Putamen (tissue), 1 donor: ENCODE results near the gene ITSN1.

Experiments used
- DNase-seq: peaks from one replicate; pipeline ENCODE4 v3.0.0-alpha.2; 2016; ENCODE audit warnings: low spot score

ITSN1 gene

DNA sequence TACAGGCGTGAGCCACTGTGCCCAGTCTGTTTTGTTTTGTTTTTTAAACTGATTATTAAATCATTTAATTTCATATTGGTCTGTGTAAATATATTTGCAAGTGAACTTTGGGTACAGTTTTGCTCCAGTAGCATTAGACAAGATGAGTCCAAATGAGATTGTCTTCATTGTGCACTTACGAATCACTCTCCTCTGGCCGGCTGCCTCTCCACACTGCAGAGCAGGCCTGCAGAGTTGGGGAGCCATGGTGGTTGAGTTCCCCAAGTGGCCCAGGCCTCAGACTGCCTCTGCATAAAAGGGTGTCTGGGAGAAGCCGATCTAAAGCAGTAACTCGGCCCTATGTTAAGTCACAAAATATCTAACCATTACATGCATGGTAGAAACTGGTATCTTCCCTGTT, 198.5 kb downstream of the ITSN1 start:
- no peak for DNase-seq

DNA sequence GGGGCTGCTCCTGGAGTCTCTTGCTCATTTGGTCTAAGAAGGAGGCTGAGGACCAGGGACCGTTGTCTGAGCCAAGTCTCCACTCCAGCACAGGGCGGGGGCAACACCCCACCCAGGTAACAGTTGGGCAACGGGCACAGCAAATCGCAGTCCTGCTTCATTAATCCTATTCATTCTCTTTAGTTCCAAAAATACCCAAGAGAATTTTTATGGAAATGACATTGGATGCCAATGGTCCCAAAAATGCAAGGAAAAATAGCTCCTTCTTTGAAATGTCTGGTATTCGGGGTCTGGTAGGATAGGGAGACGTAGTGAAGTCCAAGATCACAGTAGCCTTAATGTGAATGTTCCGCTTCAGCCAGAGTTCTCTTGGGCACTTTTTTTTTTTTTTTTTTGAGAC, 199.3 kb downstream of the ITSN1 start:
- no peak for DNase-seq

DNA sequence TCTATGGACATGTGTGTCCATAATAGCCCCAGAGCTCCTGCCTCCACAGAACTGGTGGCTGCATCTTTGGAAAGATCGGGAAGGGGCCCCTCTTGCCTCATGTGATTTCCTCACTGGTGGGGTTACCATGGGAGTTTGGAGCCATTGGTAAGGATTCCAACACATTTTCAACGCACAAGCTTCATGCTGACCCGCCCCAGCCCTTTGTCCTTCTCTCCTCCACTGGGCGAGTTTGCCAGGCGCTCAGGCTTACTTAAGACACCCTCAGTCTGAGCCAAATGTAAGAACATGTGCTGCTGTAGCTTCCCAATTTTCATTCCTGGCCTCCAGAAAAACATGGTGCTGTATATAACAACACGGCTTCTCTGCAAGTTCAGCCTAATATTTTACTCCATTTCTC, 200.9 kb downstream of the ITSN1 start:
- DNase-seq = no peak

DNA sequence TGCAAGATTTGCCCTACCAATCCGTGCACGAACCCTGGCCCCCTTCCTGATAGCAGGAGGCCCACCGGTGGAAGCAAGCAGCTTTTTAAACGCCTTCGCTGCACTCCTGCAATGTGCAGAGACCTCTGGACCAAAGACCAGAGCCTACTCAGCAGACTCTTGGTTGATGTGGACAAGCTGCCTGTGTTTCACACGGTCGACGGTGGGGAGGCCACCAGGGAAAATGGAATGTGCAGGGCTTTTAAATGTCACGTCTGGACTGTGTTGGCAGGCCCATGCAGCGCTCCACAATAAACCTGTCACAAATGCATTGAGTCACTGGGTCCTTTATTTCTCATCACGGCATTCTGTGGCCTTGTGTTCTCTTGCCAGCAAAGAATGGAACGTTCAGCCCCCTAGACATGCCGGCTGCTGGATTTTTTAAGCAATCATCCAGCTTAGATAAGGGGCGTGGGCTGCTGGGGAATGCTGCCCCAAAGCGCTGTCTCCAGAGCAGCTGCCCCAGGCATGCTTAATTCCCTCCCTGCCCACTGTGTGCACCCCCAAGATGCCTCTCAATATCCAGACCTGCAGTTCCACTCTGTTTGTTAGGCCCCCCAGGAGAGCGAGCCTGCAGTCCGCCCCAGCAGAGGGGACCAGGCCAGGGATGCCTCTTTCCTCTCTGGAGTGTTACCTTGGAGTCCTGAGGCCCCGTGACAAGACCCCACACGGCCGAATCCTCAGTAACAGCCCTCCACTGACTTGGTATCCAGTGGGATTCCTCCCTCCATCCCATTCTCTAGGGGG, 202.0 kb downstream of the ITSN1 start:
- DNase-seq = no peak

DNA sequence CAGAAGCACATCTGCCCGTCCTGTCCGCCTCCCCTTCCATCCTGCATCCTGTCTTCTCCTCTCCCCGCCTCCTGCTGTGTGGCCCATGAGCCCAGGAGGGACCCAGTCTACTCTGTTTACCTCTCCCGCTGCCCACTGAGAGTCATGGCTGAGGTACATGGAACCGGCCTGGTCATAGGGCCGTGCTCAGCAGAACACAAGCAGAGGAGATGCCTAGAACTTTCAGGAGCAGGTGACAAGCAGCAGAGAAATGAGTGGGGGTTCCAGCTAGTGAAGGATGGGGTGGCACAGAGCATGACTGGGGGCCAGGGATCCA, 202.5 kb downstream of the ITSN1 start:
- no peak for DNase-seq

DNA sequence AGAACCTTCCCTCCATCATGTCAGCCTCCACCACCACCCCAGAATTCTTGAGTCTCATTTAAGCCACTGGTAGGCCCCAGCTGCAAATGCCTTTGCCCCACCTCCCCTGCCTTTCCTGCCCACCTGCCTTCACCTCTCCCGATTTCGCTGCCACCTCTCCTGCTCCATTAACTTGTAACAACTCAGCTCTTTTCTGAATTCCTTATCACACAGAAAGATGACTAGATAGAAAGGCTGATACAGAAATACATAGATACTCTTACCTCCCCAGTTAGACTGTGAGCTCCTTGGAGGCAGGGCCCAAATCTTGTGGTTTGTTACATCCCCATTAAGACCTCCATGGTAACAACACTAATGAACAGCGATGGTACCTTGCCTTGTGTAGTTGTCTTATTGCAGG, 203.8 kb downstream of the ITSN1 start:
- DNase-seq = no peak

DNA sequence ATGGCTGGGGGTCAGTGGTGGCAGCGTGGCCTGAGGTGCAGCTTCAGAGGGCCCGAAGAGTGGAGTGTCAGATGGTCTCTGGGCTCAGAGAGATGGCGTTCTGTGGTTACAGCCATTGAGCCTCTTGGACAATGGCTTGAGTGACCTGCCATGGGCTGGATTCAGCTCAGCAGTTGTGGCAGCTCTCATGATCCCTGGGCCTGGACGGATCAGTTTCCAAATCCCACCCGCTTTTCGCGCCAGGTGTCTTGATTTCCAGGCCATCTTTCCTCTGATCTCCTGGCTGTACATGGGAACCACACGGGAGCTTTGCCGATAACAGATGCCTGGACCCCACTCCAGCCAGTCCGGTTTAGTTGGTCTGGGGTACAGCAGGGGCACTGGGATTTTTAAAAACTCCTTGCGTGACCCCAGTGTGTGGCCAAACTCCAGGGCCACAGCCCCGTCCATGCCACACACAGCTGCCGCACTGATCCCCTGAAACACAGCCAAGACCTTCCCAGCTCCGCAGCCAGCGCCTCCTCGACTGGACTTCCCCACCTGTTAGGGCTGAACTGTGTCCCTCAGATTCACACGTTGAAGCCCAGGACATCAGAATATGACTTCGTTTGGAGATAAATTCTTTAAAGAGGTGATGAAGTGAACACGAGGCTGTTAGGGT, 205.4 kb downstream of the ITSN1 start:
- no peak for DNase-seq

DNA sequence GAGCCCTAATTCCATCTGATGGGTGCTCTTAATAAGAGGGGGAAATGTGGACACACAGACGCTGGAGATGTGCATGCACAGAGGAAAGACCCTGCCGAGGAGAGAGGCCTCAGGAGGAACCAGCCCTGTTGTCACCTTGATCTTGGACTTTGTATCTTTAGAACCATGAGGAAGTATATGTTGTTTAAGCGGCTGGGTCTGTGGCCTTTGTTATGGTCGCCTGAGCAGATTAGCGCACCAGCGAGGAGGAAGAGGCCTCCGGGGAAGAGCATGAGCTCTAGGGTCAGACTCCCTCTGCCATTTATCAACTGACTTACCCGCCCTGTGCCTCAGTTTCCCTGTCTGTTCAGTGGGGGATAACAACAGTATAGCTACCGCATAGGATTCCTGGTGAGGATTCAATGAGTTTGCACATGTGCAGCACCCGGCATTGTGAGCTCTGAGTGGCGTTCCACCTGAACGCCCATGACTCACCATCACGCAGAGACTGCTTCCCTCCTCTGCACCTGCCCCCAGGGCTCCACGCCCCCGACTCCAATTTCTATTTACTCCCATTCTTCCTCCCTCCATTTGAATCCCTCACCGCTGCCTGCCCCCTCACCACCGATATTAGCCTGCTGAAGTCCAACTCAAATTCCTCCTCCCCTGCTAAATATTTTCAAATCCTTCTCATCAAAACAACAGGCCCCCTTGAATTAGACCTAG, 206.1 kb downstream of the ITSN1 start:
- DNase-seq = no peak

DNA sequence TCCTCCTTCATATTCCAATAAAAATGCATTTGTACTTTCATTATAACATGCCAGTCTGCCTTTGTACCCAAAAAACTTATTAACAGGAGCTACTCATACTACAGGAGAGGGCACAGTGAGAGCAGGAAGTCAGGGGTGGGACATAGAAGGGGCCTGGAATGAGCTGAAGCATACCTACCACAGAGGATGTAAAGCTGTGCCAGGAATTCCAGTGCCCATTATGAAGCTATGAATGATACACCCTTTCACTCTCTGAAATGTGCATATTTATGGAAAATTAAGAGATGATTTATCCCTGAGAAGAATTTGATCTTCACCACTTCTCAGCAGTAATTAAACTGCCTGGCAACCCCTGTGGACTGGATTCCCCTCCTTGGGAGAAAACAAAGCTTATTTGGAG, 207.5 kb downstream of the ITSN1 start:
- DNase-seq = no peak

DNA sequence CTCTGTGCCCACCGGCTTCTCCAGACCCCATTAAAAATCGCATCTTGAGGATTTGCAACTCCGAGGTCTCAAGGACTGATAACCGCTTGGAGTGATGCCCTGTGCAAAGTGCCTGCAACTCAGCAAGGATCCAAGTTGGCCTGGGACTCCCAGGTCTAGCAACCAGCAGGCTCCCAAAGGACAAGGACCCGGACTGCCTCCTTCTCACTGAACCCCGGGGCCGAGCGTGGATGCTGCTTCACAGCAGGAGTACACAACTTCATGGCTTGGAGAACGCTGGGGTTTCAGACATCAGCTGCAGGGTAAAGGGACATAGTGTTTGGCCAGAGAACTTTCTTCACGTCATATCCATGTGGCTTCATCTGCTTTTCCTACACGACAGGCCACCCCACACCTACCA, 208.1 kb downstream of the ITSN1 start:
- DNase-seq = no peak

DNA sequence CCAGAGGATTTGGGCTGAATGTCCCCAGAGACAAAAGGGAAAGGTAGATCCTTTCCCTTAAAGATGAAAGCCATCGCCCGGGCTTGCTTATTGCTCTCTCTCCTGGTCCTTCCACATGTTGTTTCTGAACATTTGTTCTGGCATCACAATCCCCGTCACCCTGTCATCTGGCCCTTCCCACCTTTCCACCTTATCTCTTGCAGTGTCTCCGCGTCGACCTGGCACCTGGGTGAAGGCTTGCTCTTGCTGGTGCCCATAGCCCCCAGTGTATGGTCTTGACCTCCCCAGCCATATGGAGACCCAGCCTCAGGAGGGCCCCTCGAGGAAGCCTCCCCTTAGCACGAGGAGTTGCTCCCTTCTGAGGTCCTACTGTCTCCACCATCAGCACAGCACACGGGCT, 208.7 kb downstream of the ITSN1 start:
- DNase-seq = no peak

DNA sequence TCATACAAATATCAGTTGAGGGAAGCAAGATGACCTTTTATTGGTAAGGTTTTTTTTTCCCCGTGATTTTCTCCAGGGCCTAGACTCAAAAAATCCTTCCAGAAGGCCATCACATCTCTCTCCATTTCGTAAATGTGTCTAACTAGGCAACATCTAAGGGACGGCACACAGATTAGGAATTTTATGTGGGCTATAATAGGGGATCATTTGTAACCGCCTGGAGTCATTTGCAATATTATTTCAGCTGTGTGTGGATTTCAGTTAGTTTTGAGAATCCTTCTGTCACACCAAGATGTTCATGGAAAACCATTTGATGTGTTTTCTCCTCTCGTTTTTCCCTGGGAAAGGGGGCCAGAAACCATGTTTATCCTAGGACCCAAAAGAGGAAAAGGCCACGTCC, 210.2 kb downstream of the ITSN1 start:
- no peak for DNase-seq

DNA sequence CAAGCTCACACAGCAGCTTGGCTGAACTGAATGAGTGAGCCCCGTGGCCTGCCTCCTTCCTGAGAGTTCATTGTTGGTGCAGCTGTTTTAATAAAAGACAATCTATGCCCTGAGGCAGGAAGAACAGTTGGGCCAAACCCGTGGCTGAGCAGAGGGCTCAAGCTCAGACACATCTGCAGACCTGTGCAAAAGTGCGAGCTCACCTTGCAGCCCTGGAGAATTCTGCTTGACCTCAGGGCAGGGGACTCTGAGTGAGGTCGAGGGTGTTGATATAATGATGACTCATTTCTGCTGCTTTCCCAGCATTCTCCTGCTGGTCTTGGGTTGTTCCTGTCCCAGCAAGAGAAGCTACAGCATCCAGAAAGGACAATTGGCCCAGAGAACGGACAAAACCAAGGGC, 212.3 kb downstream of the ITSN1 start:
- DNase-seq = no peak

DNA sequence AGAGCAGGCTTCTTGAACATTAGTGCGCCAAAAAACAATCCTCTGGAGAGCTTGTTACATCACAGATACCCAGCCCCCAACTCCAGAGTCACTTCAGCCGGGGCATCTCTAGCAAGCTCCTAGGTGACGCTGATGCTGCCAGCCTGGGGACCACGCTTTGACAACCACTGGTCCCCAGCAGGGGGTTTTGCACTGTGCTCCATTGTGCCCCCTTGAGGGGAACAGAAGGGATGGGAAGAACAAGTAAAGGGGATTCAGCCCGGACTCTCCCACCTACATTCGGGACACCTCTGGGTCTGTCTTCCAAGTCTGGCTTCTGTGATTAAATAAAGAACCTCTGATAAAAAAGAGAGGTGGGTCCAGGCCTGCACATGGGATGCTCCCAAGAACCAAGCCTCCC, 212.9 kb downstream of the ITSN1 start:
- DNase-seq = no peak

DNA sequence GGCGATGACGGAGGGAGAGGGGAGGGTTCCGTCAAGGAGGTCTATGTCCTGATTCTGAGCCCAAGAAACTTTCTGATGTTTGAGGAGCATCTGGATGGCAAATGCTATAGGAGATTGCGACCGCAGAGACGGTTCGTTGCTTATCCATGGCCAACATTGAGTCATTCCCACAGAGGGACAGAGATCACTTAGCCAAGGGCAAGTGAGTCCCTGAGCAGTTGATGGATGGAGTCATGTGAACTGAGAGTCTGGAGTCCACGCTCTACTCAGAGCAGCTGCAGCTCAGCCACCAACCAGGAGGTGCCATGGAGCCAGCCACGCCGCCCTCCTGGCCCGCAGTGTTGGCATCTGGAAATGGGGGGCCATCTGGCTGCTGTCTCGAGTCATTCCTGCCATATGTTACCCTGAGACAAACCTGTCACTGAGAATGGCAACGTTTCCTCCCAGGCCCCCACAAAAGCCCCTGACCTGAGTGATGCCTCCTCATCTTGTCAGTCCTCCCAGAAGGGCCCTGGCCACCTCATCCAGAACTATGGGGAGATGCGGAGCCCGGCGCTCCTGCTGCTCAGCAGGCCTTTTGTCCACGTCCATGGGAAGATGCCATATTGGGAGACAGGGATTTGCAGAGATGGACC, 214.7 kb downstream of the ITSN1 start:
- DNase-seq = no peak

DNA sequence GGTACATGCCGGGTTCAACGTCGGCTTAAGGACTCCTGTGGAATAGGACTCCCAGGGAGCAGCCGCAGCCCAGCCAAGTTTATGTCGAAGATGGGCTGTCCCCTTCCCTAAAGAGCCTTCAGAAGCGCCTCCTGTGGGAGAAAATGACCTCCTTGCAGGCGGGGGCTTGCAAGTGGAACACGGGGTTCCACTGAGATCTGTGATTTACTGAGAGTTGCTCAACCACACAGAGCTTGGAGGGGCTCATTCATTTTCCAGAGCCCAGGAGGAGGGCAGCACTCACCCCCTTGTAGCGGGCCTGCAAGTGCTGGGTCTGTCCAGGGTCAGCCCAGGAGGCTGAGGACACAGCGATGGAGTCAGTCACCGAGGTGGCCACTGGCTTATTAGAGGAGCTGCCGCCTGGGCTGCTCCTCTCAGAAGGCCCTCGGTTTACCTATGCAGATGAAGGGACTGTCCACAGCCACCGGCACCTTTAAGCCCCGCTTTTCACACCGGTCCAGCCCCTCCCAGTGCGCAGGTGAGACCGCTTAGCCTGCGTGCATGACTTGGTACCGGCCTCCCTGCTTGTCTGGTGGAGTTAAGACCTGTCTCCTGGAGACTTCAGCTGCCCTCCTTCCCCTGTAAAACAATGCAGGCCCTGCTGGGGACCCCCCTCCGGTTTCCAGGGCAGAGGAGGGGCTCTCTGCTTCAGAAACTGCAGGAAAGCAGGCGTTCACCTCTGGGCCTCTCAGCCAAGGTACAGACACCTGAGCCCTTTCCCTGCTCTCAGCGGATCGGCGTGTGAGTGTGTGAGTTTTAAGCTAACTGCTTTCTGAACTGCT, 215.8 kb downstream of the ITSN1 start:
- no peak for DNase-seq

DNA sequence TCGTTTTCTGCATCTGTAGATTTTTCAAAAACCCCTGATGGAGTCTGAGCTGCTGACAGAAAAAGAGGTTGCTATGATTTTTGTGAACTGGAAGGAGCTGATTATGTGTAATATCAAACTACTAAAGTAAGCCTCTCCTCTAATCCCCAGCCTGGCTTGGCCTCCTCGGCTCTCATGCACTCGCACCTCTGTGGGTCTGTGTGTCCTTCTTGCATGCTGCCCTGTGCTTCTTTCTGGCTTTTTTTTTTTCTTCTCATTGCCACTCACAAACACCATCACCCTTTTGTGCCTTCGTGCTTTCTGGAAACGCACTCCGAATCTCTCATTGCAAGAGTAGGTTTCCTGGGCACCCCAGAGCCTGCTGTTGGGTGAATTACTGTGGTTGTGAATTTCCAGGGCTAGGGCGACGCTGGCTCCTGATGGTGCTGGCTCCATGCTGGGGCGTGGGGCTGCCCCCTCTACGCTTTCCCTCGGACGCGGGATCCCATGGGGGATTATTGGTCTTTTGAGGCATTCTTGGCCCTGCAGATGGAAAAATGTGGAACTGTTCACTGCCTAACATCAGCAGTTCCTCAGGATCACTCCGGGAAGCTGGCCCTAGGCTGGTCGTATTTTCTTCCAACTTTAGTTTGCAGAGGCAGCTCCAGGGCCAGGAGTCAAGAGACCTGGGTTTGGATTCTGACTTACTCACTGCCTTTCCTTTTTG, 216.5 kb downstream of the ITSN1 start:
- DNase-seq = no peak

DNA sequence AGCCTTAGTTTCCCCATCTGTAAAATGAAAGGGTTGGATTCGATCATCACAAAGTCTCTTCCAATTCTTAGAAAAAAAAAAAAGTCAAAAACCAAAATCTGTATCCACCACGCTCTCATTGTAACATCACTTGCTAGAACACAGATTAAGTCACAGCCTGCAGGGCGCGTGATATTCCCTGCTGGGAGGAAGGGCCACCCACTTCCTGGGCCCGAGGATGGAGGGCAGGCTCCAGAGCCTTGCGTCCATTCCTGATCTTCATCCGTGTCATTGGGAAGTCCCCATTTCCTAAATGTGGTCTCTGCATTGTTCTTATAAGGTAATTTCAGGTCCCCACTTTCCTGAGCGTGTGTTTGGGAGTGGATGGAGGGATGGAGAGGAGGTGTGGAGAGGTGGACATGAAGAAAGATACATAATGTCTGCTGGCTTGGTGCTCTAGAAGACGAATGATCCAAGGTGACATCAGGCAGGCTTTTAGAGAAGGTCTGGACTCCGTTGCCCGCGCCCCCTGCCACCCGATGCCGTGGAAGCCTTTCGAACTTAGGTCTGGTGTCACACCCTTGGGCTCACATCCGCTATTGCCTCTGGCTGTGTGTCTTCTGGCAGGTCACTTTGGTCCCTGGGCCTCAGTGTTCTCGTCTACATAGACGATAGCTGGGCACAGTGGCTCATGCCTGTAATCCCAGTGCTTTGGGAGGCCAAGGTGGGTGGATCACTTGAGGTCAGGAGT, 217.2 kb downstream of the ITSN1 start:
- no peak for DNase-seq

DNA sequence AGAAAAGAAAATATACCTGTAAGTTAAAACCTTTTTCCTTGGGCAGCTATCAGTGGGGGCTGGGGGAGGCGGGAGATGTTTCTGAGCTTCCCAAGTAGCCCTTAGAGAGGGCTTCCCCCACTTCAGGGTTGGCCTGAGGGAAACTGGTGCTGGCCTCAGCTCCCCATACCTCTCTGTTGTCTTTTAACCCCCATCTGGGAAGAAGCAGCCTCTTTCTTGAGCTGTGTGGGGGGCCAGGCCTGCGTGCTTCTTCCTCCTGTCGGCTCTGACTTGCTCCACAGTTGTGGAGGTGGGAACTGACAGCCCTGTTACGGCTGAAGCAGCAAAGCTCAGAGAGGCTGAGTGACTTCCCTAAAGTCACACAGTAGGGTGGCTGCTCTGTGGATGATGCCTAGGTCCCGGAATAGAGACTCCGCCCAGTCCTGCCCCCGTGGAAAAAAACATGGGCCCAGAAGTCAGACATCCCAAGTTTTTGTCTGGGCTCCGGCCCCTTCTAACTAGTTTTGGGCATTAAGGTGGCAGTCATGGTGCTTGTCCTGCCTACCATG, 218.1 kb downstream of the ITSN1 start:
- DNase-seq = no peak

DNA sequence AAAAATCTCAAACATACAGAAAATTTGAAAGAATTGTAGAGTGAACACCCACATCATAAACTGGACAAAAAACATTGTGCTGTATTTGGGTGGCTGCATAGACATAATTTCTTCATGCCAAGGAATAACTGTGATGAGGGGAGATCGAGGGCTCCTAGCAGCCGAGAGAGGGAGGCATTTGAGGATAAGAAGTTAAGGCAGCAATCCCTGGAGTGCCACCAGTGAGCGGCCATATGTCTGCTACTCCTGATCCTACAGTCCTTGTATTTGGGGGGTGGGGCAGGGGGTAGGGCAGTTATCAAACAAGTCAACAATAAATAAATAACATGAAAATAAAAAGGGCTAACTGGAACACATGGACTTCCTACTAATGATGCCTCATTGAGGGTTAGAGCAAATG, 218.8 kb downstream of the ITSN1 start:
- DNase-seq = no peak
